LNCAP (cell line): ENCODE results near the gene HNF4A.

Experiments
- TF ChIP-seq, protein P1 (sequence below): fragments of 450-650 bp; IDR thresholded peaks from 2 replicates; pipeline ENCODE4 v1.5.1; 2017; ENCODE audit warnings: mild to moderate bottlenecking

The HNF4A gene

DNA sequence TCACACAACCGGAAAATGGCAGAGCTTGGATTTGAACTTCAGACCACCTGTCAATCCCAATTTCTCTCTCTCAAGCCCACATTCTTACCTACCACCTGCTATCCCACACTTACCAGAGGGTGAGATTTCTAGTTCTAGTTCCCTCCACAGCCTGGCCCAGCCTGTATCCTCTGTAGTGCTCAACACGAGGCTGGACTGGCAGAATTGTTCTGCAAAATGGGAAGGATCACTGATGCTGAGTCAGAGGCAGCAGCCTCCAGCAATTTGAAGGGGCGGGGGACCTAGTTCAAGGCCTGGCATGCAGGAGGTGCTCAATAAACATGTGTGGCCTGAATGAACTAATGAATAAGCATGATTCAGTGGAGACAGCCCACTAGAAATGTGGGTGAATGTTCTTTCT lies 66.6 kb downstream of the HNF4A start:
- TF ChIP-seq, protein P1, sequence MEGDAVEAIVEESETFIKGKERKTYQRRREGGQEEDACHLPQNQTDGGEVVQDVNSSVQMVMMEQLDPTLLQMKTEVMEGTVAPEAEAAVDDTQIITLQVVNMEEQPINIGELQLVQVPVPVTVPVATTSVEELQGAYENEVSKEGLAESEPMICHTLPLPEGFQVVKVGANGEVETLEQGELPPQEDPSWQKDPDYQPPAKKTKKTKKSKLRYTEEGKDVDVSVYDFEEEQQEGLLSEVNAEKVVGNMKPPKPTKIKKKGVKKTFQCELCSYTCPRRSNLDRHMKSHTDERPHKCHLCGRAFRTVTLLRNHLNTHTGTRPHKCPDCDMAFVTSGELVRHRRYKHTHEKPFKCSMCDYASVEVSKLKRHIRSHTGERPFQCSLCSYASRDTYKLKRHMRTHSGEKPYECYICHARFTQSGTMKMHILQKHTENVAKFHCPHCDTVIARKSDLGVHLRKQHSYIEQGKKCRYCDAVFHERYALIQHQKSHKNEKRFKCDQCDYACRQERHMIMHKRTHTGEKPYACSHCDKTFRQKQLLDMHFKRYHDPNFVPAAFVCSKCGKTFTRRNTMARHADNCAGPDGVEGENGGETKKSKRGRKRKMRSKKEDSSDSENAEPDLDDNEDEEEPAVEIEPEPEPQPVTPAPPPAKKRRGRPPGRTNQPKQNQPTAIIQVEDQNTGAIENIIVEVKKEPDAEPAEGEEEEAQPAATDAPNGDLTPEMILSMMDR: no peak

DNA sequence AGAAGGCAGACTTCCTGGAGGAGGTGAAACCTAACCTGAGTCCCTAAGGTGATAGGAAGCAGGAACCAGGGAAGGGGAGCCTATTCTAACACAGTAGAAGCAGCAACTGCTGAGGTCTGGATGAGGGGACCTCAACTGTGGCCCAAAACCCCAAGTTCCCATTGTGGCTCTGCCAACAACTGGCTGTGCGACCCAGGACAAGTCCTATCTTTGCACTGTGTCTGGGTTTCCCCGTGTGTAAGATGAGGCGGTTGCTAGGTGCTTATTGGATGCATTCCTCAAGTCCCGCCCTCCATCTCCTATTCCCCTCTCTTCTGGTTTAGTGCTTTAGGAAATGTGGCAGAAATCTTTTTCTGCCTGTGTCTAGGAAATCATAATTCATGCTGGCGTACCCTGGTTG lies 68.0 kb downstream of the HNF4A start:
- TF ChIP-seq, protein P1: no peak

DNA sequence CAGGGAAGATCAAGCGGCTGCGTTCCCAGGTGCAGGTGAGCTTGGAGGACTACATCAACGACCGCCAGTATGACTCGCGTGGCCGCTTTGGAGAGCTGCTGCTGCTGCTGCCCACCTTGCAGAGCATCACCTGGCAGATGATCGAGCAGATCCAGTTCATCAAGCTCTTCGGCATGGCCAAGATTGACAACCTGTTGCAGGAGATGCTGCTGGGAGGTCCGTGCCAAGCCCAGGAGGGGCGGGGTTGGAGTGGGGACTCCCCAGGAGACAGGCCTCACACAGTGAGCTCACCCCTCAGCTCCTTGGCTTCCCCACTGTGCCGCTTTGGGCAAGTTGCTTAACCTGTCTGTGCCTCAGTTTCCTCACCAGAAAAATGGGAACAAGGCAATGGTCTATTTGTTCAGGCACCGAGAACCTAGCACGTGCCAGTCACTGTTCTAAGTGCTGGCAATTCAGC lies 68.6 kb downstream of the HNF4A start:
- TF ChIP-seq, protein P1: no peak

DNA sequence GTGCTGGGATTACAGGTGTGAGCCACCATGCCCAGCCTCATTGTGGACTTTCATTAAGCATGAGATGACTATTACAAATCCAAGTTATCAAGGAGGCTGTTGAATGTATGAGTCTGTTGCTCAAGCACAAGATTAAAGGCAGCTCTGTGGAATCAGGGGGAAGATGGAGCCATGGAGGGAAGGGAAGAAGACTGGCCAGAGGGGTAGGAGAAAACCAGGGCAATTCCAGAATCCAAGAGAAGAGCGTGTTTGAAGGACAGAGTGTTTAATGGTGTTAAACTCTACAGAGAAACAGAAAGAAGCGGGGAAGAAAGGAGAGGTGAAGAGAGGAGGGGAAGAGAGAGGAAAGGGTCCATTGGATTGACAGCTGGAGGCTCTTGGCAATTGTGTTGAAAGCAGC lies 70.4 kb downstream of the HNF4A start:
- TF ChIP-seq, protein P1: no peak

DNA sequence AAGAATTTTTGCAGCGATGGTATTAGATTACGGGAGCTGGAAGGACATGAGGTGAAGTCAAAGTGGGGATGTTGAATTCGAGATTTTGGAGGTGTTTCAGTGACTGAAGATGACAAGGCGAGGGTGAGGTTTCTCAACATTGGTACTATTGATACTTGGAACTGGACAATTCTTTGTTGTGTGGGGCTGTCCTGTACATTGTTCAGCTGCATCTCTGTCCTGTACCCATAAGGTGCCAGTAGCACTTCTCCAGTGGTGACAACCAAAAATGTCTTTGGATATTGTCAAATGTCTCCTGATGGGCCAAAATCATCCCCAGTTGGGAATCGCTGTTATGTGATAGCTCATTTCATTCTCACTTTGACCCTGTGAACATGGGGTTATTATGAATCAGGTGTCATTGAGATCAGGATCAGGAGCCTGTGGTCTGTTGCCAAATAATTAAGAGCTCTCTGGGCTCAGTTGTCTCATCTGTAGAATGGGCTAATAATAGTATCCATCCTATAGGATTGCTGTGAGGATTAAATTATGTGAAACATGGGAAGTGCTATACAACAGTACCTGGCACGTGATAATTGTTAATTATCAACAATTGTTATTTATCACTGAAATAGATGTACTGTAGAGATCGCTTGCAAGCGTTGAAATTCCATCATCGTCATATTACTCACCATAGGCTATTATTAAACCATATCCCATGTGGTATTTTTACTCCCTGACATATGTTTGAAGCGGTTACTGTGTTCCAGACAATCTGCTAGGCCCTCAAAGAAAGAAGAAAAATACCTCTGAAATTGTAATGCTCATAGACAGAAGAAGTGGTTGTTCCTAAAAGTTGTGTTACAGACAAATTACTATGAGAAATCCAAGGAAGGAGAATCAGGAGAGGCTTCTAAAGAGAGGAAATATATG lies 71.6 kb downstream of the HNF4A start:
- TF ChIP-seq, protein P1: no peak

DNA sequence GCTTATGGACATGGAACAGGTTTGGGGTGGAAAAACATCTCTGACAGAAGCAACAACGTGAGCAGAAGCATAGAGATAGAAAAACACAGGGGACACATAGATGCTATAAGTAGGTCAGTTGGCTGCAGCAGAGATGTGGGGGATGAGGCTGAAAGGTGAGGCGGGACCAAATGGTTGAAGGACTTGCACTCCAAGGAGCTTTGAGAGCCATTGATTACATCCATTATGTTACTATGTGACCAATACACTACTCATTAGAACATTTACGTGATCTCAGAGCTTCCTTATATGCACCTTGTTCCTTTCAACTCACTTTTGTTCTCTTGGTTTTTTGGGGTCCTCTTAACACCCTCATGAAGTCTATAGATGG lies 72.3 kb downstream of the HNF4A start:
- TF ChIP-seq, protein P1: no peak

DNA sequence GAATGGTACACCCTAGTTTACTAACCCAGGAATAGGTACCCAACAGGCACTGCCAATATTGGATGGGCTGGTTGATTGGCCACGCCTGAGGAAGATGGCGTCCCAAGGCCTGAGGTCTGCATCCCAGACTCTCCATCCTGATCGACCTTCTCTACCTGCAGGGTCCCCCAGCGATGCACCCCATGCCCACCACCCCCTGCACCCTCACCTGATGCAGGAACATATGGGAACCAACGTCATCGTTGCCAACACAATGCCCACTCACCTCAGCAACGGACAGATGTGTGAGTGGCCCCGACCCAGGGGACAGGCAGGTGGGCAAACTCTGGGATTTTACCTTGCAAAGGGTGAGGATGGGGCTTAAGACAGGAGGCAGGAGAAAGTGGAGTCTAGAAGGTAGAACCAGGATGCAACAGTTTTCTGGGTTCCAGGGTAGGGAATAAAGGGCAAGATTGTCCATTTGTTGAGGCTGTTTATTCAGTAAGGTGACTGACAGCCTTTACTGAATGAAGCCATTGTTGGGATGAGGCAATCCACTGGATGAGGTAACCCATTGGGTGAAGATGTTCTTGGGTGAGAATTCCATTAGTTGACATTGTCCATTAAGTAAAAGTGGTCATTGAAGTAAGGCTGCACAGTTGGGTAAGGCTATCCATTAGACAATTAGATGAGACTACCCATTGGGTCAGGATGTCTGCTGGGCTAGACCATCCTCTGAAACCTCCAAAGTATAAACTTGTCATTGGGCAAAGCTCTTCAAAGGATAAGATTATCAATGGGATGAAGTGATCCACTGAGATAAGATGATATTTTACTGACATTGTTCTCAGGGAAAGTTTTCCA lies 72.9 kb downstream of the HNF4A start:
- TF ChIP-seq, protein P1: no peak
